ENCODE data around the gene MBLAC1. TPM values are rescaled to one million over a fixed set of nuclear protein-coding genes. Genes with fewer than 3 reads are reported as not detected.

The MBLAC1 gene
- total and polyA plus RNA-seq, 10 of the 15 experiments (the other 5 are each of a cell fraction or from before 2014, with no cell fraction given) = 0.24 to 3.2 (median 1.8) TPM; not detected in 1

DNA sequence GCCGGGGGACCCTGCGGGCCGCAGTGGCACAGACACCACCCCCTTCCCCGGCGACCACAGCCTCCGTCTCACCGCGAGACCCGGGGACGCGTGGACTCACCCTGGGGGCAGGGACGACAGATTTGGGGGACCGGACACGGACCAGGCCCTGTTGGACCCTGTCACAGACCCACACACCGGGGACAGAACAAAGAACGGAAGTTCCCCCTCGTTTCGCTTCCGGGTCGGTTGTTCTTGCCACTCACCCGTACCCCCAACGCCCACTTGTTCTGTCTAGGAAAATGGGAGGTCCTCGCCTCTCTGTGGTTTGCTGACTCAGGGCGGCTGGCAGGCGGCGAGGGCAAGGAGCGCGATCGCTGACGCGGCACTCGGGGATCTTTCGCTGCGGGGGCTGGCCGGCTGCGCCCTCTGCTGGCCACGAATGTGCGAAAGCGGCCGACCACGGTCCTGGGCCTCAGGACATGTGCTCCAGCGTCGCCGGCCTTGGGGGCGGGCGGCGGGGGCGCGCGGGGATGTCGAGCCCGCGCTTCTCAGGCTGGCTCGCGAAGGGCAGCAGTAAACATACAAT, 45.1 kb upstream of the MBLAC1 start, which contains the start of gene ZNF3 (continued):
- TF ChIP-seq, protein P1, sequence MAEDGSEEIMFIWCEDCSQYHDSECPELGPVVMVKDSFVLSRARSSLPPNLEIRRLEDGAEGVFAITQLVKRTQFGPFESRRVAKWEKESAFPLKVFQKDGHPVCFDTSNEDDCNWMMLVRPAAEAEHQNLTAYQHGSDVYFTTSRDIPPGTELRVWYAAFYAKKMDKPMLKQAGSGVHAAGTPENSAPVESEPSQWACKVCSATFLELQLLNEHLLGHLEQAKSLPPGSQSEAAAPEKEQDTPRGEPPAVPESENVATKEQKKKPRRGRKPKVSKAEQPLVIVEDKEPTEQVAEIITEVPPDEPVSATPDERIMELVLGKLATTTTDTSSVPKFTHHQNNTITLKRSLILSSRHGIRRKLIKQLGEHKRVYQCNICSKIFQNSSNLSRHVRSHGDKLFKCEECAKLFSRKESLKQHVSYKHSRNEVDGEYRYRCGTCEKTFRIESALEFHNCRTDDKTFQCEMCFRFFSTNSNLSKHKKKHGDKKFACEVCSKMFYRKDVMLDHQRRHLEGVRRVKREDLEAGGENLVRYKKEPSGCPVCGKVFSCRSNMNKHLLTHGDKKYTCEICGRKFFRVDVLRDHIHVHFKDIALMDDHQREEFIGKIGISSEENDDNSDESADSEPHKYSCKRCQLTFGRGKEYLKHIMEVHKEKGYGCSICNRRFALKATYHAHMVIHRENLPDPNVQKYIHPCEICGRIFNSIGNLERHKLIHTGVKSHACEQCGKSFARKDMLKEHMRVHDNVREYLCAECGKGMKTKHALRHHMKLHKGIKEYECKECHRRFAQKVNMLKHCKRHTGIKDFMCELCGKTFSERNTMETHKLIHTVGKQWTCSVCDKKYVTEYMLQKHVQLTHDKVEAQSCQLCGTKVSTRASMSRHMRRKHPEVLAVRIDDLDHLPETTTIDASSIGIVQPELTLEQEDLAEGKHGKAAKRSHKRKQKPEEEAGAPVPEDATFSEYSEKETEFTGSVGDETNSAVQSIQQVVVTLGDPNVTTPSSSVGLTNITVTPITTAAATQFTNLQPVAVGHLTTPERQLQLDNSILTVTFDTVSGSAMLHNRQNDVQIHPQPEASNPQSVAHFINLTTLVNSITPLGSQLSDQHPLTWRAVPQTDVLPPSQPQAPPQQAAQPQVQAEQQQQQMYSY (CRISPR knock-in tag; IDR thresholded peaks at IDR 0.05) = no peak

DNA sequence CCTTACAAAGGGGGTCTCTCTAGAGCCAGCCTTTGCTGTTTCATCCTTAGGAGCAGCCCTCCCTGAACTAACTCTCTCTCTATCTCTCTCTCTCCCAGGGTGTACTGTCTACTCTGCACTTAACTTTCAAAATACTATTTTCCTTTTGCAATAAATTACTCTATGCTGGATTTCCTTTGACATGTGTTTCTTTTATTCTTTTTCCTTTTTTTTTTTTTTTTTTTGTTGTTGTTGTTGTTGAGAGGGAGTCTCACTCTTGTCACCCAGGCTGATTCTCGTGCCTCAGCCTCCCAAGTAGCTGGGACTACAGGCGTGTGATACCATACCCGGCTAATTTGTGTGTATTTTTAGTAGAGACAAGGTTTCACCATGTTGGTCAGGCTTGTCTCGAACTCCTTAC, 43.8 kb upstream of the MBLAC1 start:
- in situ Hi-C loops (cut with MboI) = no loop called here
- no peak for TF ChIP-seq NBN (IDR thresholded peaks at IDR 0.05)
- TF ChIP-seq, protein P1 (CRISPR knock-in tag; IDR thresholded peaks at IDR 0.05) = no peak
- no peak for TF ChIP-seq NFYB (IDR thresholded peaks at IDR 0.05; ENCODE audit: insufficient read depth, low read depth, low read length)
- TF ChIP-seq MYC (IDR thresholded peaks at IDR 0.05; ENCODE audit: insufficient read depth, insufficient read length, insufficient replicate concordance, low read length, severe bottlenecking) = no peak
- no peak for TF ChIP-seq SUZ12 (IDR thresholded peaks at IDR 0.05; ENCODE audit: unreplicated experiment)
- TF ChIP-seq IKZF1 (conservative IDR thresholded peaks at IDR 0.05) = no peak
- TF ChIP-seq, protein P2, sequence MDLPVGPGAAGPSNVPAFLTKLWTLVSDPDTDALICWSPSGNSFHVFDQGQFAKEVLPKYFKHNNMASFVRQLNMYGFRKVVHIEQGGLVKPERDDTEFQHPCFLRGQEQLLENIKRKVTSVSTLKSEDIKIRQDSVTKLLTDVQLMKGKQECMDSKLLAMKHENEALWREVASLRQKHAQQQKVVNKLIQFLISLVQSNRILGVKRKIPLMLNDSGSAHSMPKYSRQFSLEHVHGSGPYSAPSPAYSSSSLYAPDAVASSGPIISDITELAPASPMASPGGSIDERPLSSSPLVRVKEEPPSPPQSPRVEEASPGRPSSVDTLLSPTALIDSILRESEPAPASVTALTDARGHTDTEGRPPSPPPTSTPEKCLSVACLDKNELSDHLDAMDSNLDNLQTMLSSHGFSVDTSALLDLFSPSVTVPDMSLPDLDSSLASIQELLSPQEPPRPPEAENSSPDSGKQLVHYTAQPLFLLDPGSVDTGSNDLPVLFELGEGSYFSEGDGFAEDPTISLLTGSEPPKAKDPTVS (IDR thresholded peaks at IDR 0.05; ENCODE audit: low read depth, low read length) = no peak

More for the DNA sequence above, 43.8 kb upstream of the MBLAC1 start:
- no peak overlapping the region for H3K9ac ChIP-seq (ENCODE audit: control insufficient read depth, insufficient read depth, low read length)
- ChIA-PET SMC1A (ENCODE audit: uncharacterized antibody, unreplicated experiment) (interaction anchor here (0.6 to 1.4 kb wide), 13 partner anchors 13 to 171 kb away, joined by 3 to 11 read pairs (median 4); partner anchors contain the start of genes AP4M1, LAMTOR4, MCM7 and TRIM4), POLR2A (interaction anchor here (0.6 to 1.6 kb wide), 17 partner anchors 7 to 578 kb away, joined by 3 to 15 read pairs (median 4); partner anchors contain the start of genes AP4M1, LAMTOR4, MBLAC1 and MCM7), CTCF (interaction anchor here (0.7 to 1.5 kb wide), 19 partner anchors 11 to 292 kb away, joined by 3 to 15 read pairs (median 4); partner anchors contain the start of genes AP4M1, MBLAC1, MCM7 and ZKSCAN1), RAD21 (ENCODE audit: unreplicated experiment) (interaction anchor here (0.6 to 1.2 kb wide), 23 partner anchors 11 to 1802 kb away, joined by 3 to 23 read pairs (median 4); partner anchors contain the start of genes AP4M1, MBLAC1, MCM7 and MEPCE)
- H3K4me2 ChIP-seq (ENCODE audit: control insufficient read depth, insufficient read depth) = peak overlapping the region; percentile 81
- peaks cover 4% of the 10 kb centered on the region for H3K4me1 ChIP-seq (ENCODE audit: control insufficient read depth, insufficient read depth, low read length)
- ATAC-seq (no peak), FAIRE-seq (no peak), DNase-seq (ENCODE audit: low read depth, low spot score) (no peak)
- H3K27me3 ChIP-seq (replicated peaks in 1 of 2; ENCODE audit: control insufficient read depth in 2 of 2, insufficient read depth in 2 of 2, low read length in 1 of 2) = no peaks in the 10 kb centered on the region
- H3K4me3 ChIP-seq = no peak overlapping the region
- intact Hi-C loops (cut with micrococcal nuclease; ENCODE audit: unreplicated experiment) = loop anchor here (1.0 to 10.0 kb wide), 5 partner anchors 18 to 168 kb away; partner anchors contain the start of genes AP4M1, LAMTOR4, MBLAC1 and MCM7
- H3K36me3 ChIP-seq (ENCODE audit: control insufficient read depth in 2 of 2, insufficient read depth in 2 of 2, low read length in 1 of 2) = no peaks in the 10 kb centered on the region; a peak in 2 of 4 replicates
- 12% methylated on average over 3 of the region's 4 CpGs for WGBS (ENCODE audit: insufficient coverage, insufficient replicate concordance, low lambda C conversion rate, missing lambda C conversion rate)
- no peaks in the 10 kb centered on the region for H3K9me3 ChIP-seq (replicated peaks; ENCODE audit: control insufficient read depth, insufficient read depth, low read length)
- H2AFZ ChIP-seq (ENCODE audit: control insufficient read depth, low read depth, low read length) = peak overlapping the region; percentile 61
- no TSS peak for BruUV-seq (replicated peaks)
- no peak overlapping the region for H3K27ac ChIP-seq (ENCODE audit: control insufficient read depth, insufficient read depth)
- H4K20me1 ChIP-seq (ENCODE audit: control insufficient read depth, insufficient read depth) = no peaks in the 10 kb centered on the region
- H3K79me2 ChIP-seq (ENCODE audit: control insufficient read depth, insufficient read depth, low read length) = peaks cover 37% of the 10 kb centered on the region

Measured in GM12878 (cell line).